Tibial nerve (tissue), 4 donors: ENCODE data around the gene BIRC3. TPM values are rescaled to one million over a fixed set of nuclear protein-coding genes. Genes with fewer than 3 reads are reported as not detected.
A peak's percentile ranks its signal among the peaks of the same experiment; 100 is the strongest.

Experiments
- DNase-seq, 2 donors: peaks; one replicate each; pipeline ENCODE4 v3.0.0-alpha.2; 2019; ENCODE audit warnings: low spot score in 2 of 2
- H3K27ac ChIP-seq, 4 donors: fragments of 200-600 bp; sonication (generic) in 3 of 4; one replicate each; pipeline ENCODE4 v1.5.1; 2017 to 2019; ENCODE audit warnings: mild to moderate bottlenecking in 1 of 4
- H3K27me3 ChIP-seq, 2 donors: fragments of 200-600 bp; sonication (generic) in 1 of 2; one replicate each; pipeline versions ENCODE4 v1.5.1 to v1.6.0; 2017 to 2019
- H3K36me3 ChIP-seq, 3 donors: fragments of 200-600 bp; sonication (generic); one replicate each; pipeline ENCODE4 v1.5.1; 2018 to 2019
- H3K4me1 ChIP-seq, 4 donors: fragments of 200-600 bp; sonication (generic) in 3 of 4; one replicate each; pipeline ENCODE4 v1.5.1; 2017 to 2019
- H3K4me3 ChIP-seq, 4 donors: fragments of 200-600 bp; sonication (generic) in 3 of 4; one replicate each; pipeline ENCODE4 v1.5.1; 2017 to 2019; ENCODE audit warnings: mild to moderate bottlenecking in 1 of 4, moderate library complexity in 1 of 4
- H3K9me3 ChIP-seq, 4 donors: fragments of 200-600 bp; sonication (generic) in 3 of 4; one replicate each; pipeline ENCODE4 v1.5.1; 2017 to 2019
- CTCF ChIP-seq, 5 experiments: fragments of 200-600 bp in 3 of 5; fragments of 450-650 bp in 2 of 5; sonication (generic) in 3 of 5; IDR thresholded peaks; one replicate each; pipeline ENCODE4 v1.5.1; 2016 to 2019; ENCODE audit warnings: antibody characterized with exemption in 5 of 5, mild to moderate bottlenecking in 3 of 5, moderate library complexity in 2 of 5
- EP300 ChIP-seq, 2 donors: sonication (generic); formaldehyde crosslinking; IDR thresholded peaks; one replicate each; pipeline ENCODE4 v1.6.1; 2017; ENCODE audit warnings: antibody characterized with exemption in 2 of 2, mild to moderate bottlenecking in 1 of 2
- POLR2A ChIP-seq, 2 donors: fragments of 450-650 bp; IDR thresholded peaks; one replicate each; pipeline ENCODE4 v1.6.1; 2017; ENCODE audit warnings: antibody characterized with exemption in 2 of 2, mild to moderate bottlenecking in 2 of 2, moderate library complexity in 2 of 2
- WGBS, 2 donors: methylation state at CpG; one replicate each; pipeline ENCODE4 v1.1.5; 2018; 5-methylcytosine and 5-hydroxymethylcytosine counted together
- total RNA-seq, 4 donors: library from RNA; depleted of rRNA; stranded (reverse); fragments of >200 nt; gene quantifications; one replicate each; pipeline ENCODE4 v1.1.0, GENCODE V29; 2016

BIRC3 gene
- total RNA-seq, 4 donors from 2014 or later = 12.9 to 28.2 (median 20.3) TPM

- H3K9me3 ChIP-seq = no peaks in the 10 kb centered on the region
- peaks cover 0 to 22% (median 3%) of the 10 kb centered on the region in 4 donors for H3K4me1 ChIP-seq
- H3K36me3 ChIP-seq = no peaks in the 10 kb centered on the region
- peak; percentile 65 to 84 (median 74) for TF ChIP-seq CTCF (IDR thresholded peaks at IDR 0.05)
- TF ChIP-seq POLR2A (IDR thresholded peaks at IDR 0.05) = no peak
- peak in 1 of 2 donors; percentile 29 for TF ChIP-seq EP300 (IDR thresholded peaks at IDR 0.05)
- no peak overlapping the region for H3K27ac ChIP-seq
- H3K27me3 ChIP-seq = no peaks in the 10 kb centered on the region
- peak overlapping the region in 1 of 4 donors; percentile 38 for H3K4me3 ChIP-seq
- peak in 1 of 2 donors; percentile 67 for DNase-seq
- WGBS, 2 donors = 34 to 38% methylated on average over 13 of the region's 13 CpGs
These were observed 29.1 kb upstream of the BIRC3 start for GRCh38 chr11:102287964-102288724.

- H3K36me3 ChIP-seq = no peaks in the 10 kb centered on the region
- H3K4me3 ChIP-seq = no peak overlapping the region
- TF ChIP-seq EP300 (IDR thresholded peaks at IDR 0.05) = no peak
- TF ChIP-seq POLR2A (IDR thresholded peaks at IDR 0.05) = no peak
- no peak for TF ChIP-seq CTCF (IDR thresholded peaks at IDR 0.05)
- H3K9me3 ChIP-seq = no peaks in the 10 kb centered on the region
- no peak overlapping the region for H3K27ac ChIP-seq
- no peak for DNase-seq
- WGBS, 2 donors = 77 to 81% methylated on average over 3 of the region's 3 CpGs
- H3K27me3 ChIP-seq = no peaks in the 10 kb centered on the region
- H3K4me1 ChIP-seq = peaks cover 0 to 26% (median 5%) of the 10 kb centered on the region in 4 donors
These were observed 28.6 kb upstream of the BIRC3 start for GRCh38 chr11:102288725-102289083.

- TF ChIP-seq POLR2A (IDR thresholded peaks at IDR 0.05) (no peak), CTCF (IDR thresholded peaks at IDR 0.05) (no peak)
- Histone ChIP-seq H3K4me1 (peaks cover 0 to 35% (median 11%) of the 10 kb centered on the region in 4 donors), H3K27ac (peak overlapping the region in 3 of 4 donors; percentile 4 to 41 (median 5)), H3K9me3 (no peaks in the 10 kb centered on the region), H3K4me3 (no peak overlapping the region), H3K27me3 (no peaks in the 10 kb centered on the region), H3K36me3 (no peaks in the 10 kb centered on the region)
- WGBS, 2 donors = 20% methylated on average over 3 of the region's 3 CpGs
- no peak for DNase-seq
These were observed 27.7 kb upstream of the BIRC3 start for GRCh38 chr11:102289592-102289991.

- 95 to 100% methylated on average over 1 of the region's 1 CpG for WGBS, 2 donors
- Histone ChIP-seq H3K4me1 (peaks cover 0 to 35% (median 13%) of the 10 kb centered on the region in 4 donors), H3K36me3 (no peaks in the 10 kb centered on the region), H3K27ac (no peak overlapping the region), H3K9me3 (no peaks in the 10 kb centered on the region), H3K4me3 (no peak overlapping the region), H3K27me3 (no peaks in the 10 kb centered on the region)
- DNase-seq = no peak
- TF ChIP-seq EP300 (IDR thresholded peaks at IDR 0.05) (no peak), CTCF (IDR thresholded peaks at IDR 0.05) (no peak), POLR2A (IDR thresholded peaks at IDR 0.05) (no peak)
These were observed 25.5 kb upstream of the BIRC3 start for GRCh38 chr11:102291831-102292230.

- Histone ChIP-seq H3K9me3 (no peaks in the 10 kb centered on the region), H3K27ac (no peak overlapping the region), H3K4me3 (no peak overlapping the region), H3K27me3 (no peaks in the 10 kb centered on the region), H3K36me3 (no peaks in the 10 kb centered on the region), H3K4me1 (peaks cover 0 to 35% (median 13%) of the 10 kb centered on the region in 4 donors)
- DNase-seq = no peak
- TF ChIP-seq POLR2A (IDR thresholded peaks at IDR 0.05) = no peak
- no peak for TF ChIP-seq EP300 (IDR thresholded peaks at IDR 0.05)
- TF ChIP-seq CTCF (IDR thresholded peaks at IDR 0.05) = no peak
- WGBS, 2 donors = 85 to 87% methylated on average over 6 of the region's 6 CpGs
These were observed 24.4 kb upstream of the BIRC3 start for GRCh38 chr11:102292933-102293332.
